Lung (tissue), 12 donors: ENCODE measurements around the gene RAB3IP. TPM values are rescaled to one million over a fixed set of nuclear protein-coding genes. Genes with fewer than 3 reads are reported as not detected.

Experiments
- ATAC-seq: fragments of 200-7000 bp; cut with Tn5 transposase; one replicate; pipeline ENCODE4 v1.9.1; 2020; ENCODE audit warnings: moderate number of reproducible peaks; ENCODE audit not compliant: insufficient read depth, low FRiP score
- DNase-seq, 3 donors: peaks; one replicate each; pipeline ENCODE4 v3.0.0-alpha.2; 2013 to 2017
- H3K27ac ChIP-seq, 2 donors: one replicate each; pipeline ENCODE4 v1.5.1; 2013; ENCODE audit warnings: mild to moderate bottlenecking in 2 of 2, moderate library complexity in 2 of 2, control low read depth in 1 of 2, inconsistent platforms in 1 of 2, low read depth in 1 of 2, low read length in 1 of 2
- H3K27me3 ChIP-seq, 3 donors: one replicate each; pipeline ENCODE4 v1.5.1; 2013; ENCODE audit warnings: low read length in 2 of 3; ENCODE audit not compliant: control insufficient read depth in 3 of 3, insufficient read depth in 3 of 3
- H3K36me3 ChIP-seq, 4 donors: one replicate each; pipeline ENCODE4 v1.5.1; 2013; ENCODE audit warnings: low read length in 4 of 4, mild to moderate bottlenecking in 1 of 4, moderate library complexity in 1 of 4; ENCODE audit not compliant: control insufficient read depth in 4 of 4, insufficient read depth in 4 of 4
- H3K4me1 ChIP-seq, 5 donors: one replicate each; pipeline ENCODE4 v1.5.1; 2013; ENCODE audit warnings: low read length in 5 of 5, mild to moderate bottlenecking in 2 of 5, moderate library complexity in 1 of 5; ENCODE audit not compliant: control insufficient read depth in 5 of 5, insufficient read depth in 5 of 5
- H3K4me3 ChIP-seq: one replicate; pipeline ENCODE4 v1.5.1; 2013; ENCODE audit warnings: mild to moderate bottlenecking, control low read depth, moderate library complexity
- H3K9ac ChIP-seq, 2 donors: one replicate each; pipeline ENCODE4 v1.5.1; 2013; ENCODE audit warnings: low read length in 2 of 2, control low read depth in 1 of 2; ENCODE audit not compliant: insufficient read depth in 1 of 2
- H3K9me3 ChIP-seq, 4 donors: one replicate each; pipeline ENCODE4 v1.5.1; 2013; ENCODE audit warnings: low read length in 3 of 4, mild to moderate bottlenecking in 1 of 4, moderate library complexity in 1 of 4; ENCODE audit not compliant: control insufficient read depth in 4 of 4, insufficient read depth in 3 of 4
- WGBS, 2 donors: extraction: QIAGEN DNeasy Blood & Tissue Kit; methylation state at CpG; one replicate each; pipeline ENCODE4 v1.1.7; 2013; 5-methylcytosine and 5-hydroxymethylcytosine counted together
- polyA plus RNA-seq, 2 donors: library from polyadenylated mRNA; stranded (reverse); fragments of 200-250 nt; gene quantifications; one replicate each; pipeline ENCODE4 v1.2.1, GENCODE V29; 2013
- total RNA-seq, 2 donors: library from RNA; depleted of rRNA in 1 of 2; stranded (reverse); fragments of >200 nt in 1 of 2; gene quantifications; one replicate each; pipeline ENCODE4 v1.2.1, GENCODE V29; 2014 to 2021
- TF ChIP-seq, protein P1 (sequence below): IDR thresholded peaks from 2 replicates; pipeline ENCODE4 v1.5.1; 2012; ENCODE audit warnings: mild to moderate bottlenecking; ENCODE audit errors: control extremely low read depth, extremely low read depth
- donor health status: control.
- donor health status: control.
- donor health status: Bipolar disorder and iron deficiency.
- donor health status: healthy.
- donor health status: DM: yes; HTN: yes; CAD: no.

RAB3IP gene
- total and polyA plus RNA-seq, 4 donors: 13.2 to 77.0 (median 30.5) TPM

DNA sequence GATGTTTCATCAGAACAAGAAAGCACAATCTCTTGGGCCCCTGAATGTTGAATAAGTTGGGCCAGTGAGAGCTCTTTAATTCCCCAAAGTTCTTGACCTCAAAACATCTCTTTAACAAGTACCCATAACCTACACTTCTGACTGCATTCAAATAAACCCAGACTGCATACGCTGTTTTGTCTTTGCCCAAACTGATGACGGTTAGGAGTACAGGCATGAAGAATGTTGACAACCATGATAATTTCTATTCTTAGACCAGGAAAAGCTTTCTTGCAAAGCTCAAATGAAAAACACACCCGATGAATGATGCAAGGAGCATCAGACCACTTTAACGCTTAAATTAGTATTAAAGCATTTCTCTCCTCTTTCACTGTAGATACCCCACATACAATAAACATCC, 11.7 kb upstream of the RAB3IP start:
- H3K36me3 ChIP-seq: no peaks in the 10 kb centered on the region
- DNase-seq: no peak
- no peak overlapping the region for H3K4me3 ChIP-seq
- no peaks in the 10 kb centered on the region for H3K9me3 ChIP-seq
- H3K27me3 ChIP-seq: no peaks in the 10 kb centered on the region
- TF ChIP-seq, protein P1, sequence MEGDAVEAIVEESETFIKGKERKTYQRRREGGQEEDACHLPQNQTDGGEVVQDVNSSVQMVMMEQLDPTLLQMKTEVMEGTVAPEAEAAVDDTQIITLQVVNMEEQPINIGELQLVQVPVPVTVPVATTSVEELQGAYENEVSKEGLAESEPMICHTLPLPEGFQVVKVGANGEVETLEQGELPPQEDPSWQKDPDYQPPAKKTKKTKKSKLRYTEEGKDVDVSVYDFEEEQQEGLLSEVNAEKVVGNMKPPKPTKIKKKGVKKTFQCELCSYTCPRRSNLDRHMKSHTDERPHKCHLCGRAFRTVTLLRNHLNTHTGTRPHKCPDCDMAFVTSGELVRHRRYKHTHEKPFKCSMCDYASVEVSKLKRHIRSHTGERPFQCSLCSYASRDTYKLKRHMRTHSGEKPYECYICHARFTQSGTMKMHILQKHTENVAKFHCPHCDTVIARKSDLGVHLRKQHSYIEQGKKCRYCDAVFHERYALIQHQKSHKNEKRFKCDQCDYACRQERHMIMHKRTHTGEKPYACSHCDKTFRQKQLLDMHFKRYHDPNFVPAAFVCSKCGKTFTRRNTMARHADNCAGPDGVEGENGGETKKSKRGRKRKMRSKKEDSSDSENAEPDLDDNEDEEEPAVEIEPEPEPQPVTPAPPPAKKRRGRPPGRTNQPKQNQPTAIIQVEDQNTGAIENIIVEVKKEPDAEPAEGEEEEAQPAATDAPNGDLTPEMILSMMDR: no peak
- peaks cover 0 to 3% (median 0%) of the 10 kb centered on the region in 5 donors for H3K4me1 ChIP-seq
- WGBS, 2 donors: 85 to 92% methylated on average over 4 of the region's 4 CpGs
- H3K9ac ChIP-seq: no peak overlapping the region
- ATAC-seq: no peak
- peak overlapping the region in 1 of 2 donors; percentile 61 for H3K27ac ChIP-seq

DNA sequence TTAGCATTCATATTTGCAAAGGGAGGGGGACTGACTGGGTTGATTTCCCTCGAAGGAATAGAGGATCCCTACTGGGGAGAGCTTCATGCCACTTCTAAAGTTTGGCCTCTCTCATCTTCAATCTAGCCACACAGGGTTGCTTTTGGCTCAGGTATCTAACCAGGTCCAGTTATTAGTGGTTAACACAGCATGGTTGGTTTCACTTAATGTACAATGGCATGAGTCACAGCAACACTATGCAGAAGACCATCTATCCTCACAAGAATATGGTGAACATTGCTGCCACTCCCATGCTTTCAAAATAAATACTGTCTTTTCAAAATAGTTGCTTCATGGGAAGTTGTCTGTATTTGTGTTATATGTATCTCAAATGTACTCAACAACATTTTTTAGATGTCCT, 6.6 kb upstream of the RAB3IP start:
- H3K27me3 ChIP-seq: peaks cover 0 to 3% (median 0%) of the 10 kb centered on the region in 3 donors
- no peak for ATAC-seq
- H3K4me1 ChIP-seq: peaks cover 0 to 4% (median 0%) of the 10 kb centered on the region in 5 donors
- TF ChIP-seq, protein P1: no peak
- DNase-seq: no peak
- 59 to 84% methylated on average over 1 of the region's 1 CpG for WGBS, 2 donors
- no peaks in the 10 kb centered on the region for H3K36me3 ChIP-seq
- no peak overlapping the region for H3K4me3 ChIP-seq
- H3K27ac ChIP-seq: no peak overlapping the region
- H3K9me3 ChIP-seq: no peaks in the 10 kb centered on the region
- H3K9ac ChIP-seq: no peak overlapping the region

DNA sequence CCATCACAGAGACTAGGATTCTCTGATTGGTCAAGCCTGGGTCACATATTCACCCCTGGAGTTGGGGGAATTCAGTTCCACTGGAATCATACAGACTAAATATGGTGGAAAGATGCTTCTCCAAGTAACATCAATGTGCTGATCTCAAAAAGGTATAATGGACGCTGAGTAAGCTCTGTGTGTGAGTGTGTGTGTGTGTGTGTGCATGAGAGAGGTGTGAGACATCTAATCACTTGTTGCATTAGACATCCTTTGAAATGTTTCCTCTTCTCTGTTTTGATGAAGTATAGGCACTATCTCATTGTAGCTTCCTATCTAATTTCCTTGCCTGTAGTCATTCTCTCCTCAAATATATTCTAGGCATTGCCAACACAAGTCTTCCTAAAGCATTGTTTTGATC, 5.0 kb upstream of the RAB3IP start:
- Histone ChIP-seq H3K27me3 (peaks cover 0 to 3% (median 0%) of the 10 kb centered on the region in 3 donors), H3K4me3 (no peak overlapping the region), H3K4me1 (peaks cover 0 to 4% (median 0%) of the 10 kb centered on the region in 5 donors), H3K36me3 (no peaks in the 10 kb centered on the region), H3K9ac (no peak overlapping the region), H3K27ac (no peak overlapping the region), H3K9me3 (no peaks in the 10 kb centered on the region)
- 73 to 82% methylated on average over 1 of the region's 1 CpG for WGBS, 2 donors
- no peak for ATAC-seq
- DNase-seq: no peak
- TF ChIP-seq, protein P1: no peak
